ENCODE data around the gene TPST2. TPM values are rescaled to one million over a fixed set of nuclear protein-coding genes. Genes with fewer than 3 reads are reported as not detected.

TPST2 gene
- total and polyA plus RNA-seq, 10 of the 15 experiments (the other 5 are each of a cell fraction or from before 2014, with no cell fraction given): 6.3 to 33.7 (median 28.4) TPM

- no peaks in the 10 kb centered on the region for H3K27me3 ChIP-seq (replicated peaks in 1 of 2; ENCODE audit: control insufficient read depth in 2 of 2, insufficient read depth in 2 of 2, low read length in 1 of 2)
- RAD21 ChIA-PET (ENCODE audit: unreplicated experiment): interaction anchor here (1.0 kb wide), 1 partner anchor 24 kb away, joined by 3 read pairs; no protein-coding TSS in a partner anchor
- CTCF ChIA-PET: interaction anchor here (0.6 kb wide), 1 partner anchor 784 kb away, joined by 3 read pairs; no protein-coding TSS in a partner anchor
- in situ Hi-C loops (cut with MboI) (no loop called here), intact Hi-C loops (cut with micrococcal nuclease; ENCODE audit: unreplicated experiment) (no loop called here)
- no peak for DNase-seq (ENCODE audit: low read depth, low spot score)
- no peaks in the 10 kb centered on the region for H3K36me3 ChIP-seq (ENCODE audit: control insufficient read depth in 2 of 2, insufficient read depth in 2 of 2, low read length in 1 of 2)
- no peaks in the 10 kb centered on the region for H3K9me3 ChIP-seq (replicated peaks; ENCODE audit: control insufficient read depth, insufficient read depth, low read length)
- H3K4me2 ChIP-seq (ENCODE audit: control insufficient read depth, insufficient read depth): no peak overlapping the region
- no peak for ATAC-seq
- no peak overlapping the region for H3K4me3 ChIP-seq
- peaks cover 21% of the 10 kb centered on the region for H3K4me1 ChIP-seq (ENCODE audit: control insufficient read depth, insufficient read depth, low read length)
- no peak overlapping the region for H2AFZ ChIP-seq (ENCODE audit: control insufficient read depth, low read depth, low read length)
- BruUV-seq (replicated peaks): no TSS peak
- H3K27ac ChIP-seq (ENCODE audit: control insufficient read depth, insufficient read depth): 0 out of 2 replicates have a peak overlapping the region, but pooled peaks have one; percentile 15
- POLR2A ChIA-PET: no interaction called here
- no peaks in the 10 kb centered on the region for H4K20me1 ChIP-seq (ENCODE audit: control insufficient read depth, insufficient read depth)
- no peaks in the 10 kb centered on the region for H3K79me2 ChIP-seq (ENCODE audit: control insufficient read depth, insufficient read depth, low read length)
- H3K9ac ChIP-seq (ENCODE audit: control insufficient read depth, insufficient read depth, low read length): no peak overlapping the region
- WGBS (ENCODE audit: insufficient coverage, insufficient replicate concordance, low lambda C conversion rate, missing lambda C conversion rate): 85% methylated on average over 11 of the region's 11 CpGs
- SMC1A ChIA-PET (ENCODE audit: uncharacterized antibody, unreplicated experiment): interaction anchor here (1.1 kb wide), 1 partner anchor 8 kb away, joined by 3 read pairs; no protein-coding TSS in a partner anchor
- FAIRE-seq: no peak
- TF ChIP-seq FOXM1 (IDR thresholded peaks at IDR 0.05; ENCODE audit: low read depth, low read length): no peak
- TF ChIP-seq ZNF622 (IDR thresholded peaks at IDR 0.05): no peak
- TF ChIP-seq RELA (IDR thresholded peaks at IDR 0.05; ENCODE audit: borderline replicate concordance, partially characterized antibody): no peak
- TF ChIP-seq, protein P1, sequence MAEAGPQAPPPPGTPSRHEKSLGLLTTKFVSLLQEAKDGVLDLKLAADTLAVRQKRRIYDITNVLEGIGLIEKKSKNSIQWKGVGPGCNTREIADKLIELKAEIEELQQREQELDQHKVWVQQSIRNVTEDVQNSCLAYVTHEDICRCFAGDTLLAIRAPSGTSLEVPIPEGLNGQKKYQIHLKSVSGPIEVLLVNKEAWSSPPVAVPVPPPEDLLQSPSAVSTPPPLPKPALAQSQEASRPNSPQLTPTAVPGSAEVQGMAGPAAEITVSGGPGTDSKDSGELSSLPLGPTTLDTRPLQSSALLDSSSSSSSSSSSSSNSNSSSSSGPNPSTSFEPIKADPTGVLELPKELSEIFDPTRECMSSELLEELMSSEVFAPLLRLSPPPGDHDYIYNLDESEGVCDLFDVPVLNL (IDR thresholded peaks at IDR 0.05; ENCODE audit: low read depth, low read length): no peak
- TF ChIP-seq, protein P2, sequence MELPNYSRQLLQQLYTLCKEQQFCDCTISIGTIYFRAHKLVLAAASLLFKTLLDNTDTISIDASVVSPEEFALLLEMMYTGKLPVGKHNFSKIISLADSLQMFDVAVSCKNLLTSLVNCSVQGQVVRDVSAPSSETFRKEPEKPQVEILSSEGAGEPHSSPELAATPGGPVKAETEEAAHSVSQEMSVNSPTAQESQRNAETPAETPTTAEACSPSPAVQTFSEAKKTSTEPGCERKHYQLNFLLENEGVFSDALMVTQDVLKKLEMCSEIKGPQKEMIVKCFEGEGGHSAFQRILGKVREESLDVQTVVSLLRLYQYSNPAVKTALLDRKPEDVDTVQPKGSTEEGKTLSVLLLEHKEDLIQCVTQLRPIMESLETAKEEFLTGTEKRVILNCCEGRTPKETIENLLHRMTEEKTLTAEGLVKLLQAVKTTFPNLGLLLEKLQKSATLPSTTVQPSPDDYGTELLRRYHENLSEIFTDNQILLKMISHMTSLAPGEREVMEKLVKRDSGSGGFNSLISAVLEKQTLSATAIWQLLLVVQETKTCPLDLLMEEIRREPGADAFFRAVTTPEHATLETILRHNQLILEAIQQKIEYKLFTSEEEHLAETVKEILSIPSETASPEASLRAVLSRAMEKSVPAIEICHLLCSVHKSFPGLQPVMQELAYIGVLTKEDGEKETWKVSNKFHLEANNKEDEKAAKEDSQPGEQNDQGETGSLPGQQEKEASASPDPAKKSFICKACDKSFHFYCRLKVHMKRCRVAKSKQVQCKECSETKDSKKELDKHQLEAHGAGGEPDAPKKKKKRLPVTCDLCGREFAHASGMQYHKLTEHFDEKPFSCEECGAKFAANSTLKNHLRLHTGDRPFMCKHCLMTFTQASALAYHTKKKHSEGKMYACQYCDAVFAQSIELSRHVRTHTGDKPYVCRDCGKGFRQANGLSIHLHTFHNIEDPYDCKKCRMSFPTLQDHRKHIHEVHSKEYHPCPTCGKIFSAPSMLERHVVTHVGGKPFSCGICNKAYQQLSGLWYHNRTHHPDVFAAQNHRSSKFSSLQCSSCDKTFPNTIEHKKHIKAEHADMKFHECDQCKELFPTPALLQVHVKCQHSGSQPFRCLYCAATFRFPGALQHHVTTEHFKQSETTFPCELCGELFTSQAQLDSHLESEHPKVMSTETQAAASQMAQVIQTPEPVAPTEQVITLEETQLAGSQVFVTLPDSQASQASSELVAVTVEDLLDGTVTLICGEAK (IDR thresholded peaks at IDR 0.05; ENCODE audit: borderline replicate concordance): no peak
- no peak for TF ChIP-seq ASH2L (IDR thresholded peaks at IDR 0.05; ENCODE audit: borderline replicate concordance, low read depth)
- no peak for TF ChIP-seq PAX5 (IDR thresholded peaks at IDR 0.05; ENCODE audit: borderline replicate concordance, low read depth, low read length)
- no peak for TF ChIP-seq RB1 (IDR thresholded peaks at IDR 0.05; ENCODE audit: borderline replicate concordance)
- TF ChIP-seq CUX1 (IDR thresholded peaks at IDR 0.05; ENCODE audit: insufficient replicate concordance, low read depth, low read length): no peak
- no peak for TF ChIP-seq KAT2A (conservative IDR thresholded peaks at IDR 0.05; ENCODE audit: control insufficient read depth, low read depth, low read length)
- TF ChIP-seq BCL3 (IDR thresholded peaks at IDR 0.05; ENCODE audit: borderline replicate concordance, insufficient read depth, low read depth, low read length, poor library complexity, severe bottlenecking): no peak
Observed at GRCh38 chr22:26615830-26616435, 26.0 kb upstream of the TPST2 start.
